Measurements from ENCODE around the gene MBNL2.

MBNL2 gene

GRCh38 chr13:97306106-97306505 is 84.0 kb downstream of the MBNL2 start:
- DNase-seq = no peak

DNA sequence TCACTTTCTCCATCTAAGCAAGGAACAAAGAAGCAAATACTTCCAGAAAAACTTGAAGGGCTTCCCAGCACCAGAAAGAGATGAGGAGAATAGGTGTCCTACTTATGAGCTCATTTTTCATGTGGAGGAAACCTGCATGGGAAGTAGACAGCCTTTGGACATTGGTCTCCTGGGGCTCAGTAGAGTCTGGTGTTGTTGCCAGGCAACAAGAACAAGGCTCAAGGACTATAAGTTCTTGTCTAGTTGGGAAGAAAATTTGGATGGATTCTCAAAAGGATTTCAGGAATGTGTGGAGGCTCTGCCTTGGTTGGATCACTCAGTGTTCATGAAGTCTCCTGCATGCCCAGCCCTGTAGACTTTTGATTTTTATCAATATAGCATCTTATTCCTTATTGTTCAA is 84.5 kb downstream of the MBNL2 start:
- DNase-seq = no peak

- DNase-seq = no peak
Observed at GRCh38 chr13:97307118-97307881, 85.2 kb downstream of the MBNL2 start.

DNA sequence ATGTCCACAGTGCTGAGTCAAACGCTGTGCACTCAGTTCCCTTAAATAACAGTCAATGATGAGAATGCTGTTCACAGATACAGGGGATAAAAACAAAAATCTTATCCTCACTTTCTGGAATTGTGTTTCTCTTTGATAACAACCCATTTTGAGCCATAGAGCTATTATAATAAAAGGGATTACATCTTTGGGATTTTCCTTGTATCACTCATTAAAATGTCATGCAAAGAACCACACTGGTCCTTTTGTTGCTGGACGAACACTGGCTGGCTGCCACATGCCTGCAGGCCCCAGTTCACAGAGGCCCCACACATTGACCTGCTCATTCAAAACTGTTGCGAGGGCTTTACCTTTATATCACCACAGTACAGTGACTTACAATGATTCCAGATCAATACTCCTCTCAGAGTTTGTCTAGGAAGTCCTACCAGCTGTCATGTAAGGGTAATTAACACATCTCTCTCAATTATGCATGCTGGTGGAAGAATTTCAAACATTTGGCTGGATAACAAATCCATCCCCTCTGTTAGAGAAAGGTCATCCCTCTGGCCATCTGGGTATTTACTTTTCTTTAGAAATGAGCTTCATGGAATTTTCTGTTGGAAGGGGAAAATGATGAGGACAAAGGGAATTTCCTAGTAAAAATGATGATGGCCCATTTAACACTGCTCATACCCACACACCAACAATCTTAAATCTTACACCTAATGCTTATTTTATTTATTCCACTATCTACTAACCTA is 85.9 kb downstream of the MBNL2 start:
- DNase-seq = no peak

DNA sequence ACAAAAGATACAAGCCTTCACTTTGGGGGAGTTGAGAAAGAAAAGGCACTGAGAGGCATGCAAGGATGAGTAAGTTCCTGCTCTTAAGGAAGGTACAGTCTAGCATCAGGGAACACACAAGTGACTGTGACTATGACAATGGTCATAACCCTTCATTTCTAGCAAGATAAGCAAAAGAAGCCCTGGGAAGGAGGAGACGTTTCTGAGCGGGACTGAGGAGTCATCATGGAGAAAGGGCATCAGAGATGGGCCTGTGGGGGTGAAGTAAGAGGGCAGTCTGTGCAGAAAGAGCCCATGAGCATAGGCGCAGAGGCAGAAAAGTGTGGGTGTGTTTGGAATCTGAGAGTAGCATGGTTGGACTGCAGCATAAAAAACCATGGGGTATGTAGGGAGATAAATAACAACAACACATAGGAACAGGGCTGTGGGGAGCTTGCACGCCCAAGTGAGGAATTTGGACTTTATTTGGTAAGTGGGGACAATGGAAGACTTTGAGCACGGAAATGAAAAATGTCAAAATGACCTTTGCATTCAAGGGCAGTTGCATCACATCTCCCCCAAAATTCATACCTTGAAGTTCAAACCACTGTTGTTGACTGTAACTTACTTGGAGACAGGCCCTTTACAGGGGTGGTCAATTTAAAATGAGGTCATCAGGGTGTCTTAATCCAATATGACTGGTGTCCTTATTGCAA is 86.7 kb downstream of the MBNL2 start:
- no peak for DNase-seq

- no peak for DNase-seq
Observed at GRCh38 chr13:97310809-97311436, 88.8 kb downstream of the MBNL2 start.

DNA sequence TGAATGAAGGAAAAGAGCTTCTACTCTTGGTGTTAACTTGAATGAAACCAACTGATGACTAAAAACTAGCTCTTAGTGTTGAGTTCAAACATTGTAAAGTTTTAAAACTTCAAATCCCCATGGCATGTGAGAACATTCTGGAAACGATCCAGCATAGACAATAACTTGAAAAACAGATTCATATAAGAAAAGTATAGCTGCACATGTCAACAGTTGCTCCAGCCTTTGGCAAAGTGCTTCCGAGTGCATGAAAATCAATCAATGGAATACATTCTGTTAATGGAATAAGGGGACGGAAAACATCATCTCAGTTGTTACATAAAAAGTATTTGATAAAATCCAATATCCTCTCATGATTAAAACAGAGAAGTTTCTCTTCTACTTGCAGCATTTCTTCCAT is 89.8 kb downstream of the MBNL2 start:
- DNase-seq = no peak

- DNase-seq = no peak
Observed at GRCh38 chr13:97313551-97314260, 91.6 kb downstream of the MBNL2 start.

DNA sequence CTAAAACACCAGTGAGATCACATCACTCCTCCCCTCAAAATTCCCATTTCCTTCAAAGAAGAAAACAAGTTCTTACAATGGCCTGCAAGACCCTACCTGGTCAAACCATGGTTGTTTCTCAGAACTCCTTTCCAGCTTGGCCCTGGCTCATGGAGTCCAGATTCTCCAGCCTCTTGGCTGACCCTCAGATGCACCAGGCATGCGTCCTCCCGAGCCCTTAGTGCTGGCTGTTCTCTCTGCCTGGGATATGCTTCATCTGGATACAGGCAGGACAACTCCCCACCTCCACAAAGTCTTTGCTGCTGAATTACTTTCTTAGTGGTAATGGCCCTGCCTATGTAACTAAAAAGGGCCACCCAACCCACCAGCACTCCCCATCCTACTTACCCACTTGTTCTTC is 94.3 kb downstream of the MBNL2 start:
- DNase-seq = no peak

GRCh38 chr13:97317933-97318332 is 95.8 kb downstream of the MBNL2 start:
- DNase-seq = no peak

DNA sequence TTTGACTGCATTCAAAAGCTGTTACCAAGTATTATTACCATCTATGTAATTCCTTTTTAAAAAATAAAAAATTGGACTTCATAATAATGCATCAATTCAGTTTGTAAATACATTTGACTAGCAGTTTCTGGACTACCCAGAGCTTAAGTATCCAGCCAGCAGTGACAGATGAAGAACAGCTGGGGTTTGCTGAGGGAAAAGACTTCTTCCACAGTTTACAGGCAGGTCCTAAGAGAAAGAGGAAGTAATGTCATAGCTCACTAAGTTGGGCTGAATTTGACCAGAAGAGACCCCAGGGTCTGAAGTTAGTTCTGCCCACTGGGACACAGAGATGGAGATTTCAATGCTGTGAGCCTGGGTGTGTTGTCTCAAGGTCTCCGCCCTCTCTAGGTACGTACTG is 96.4 kb downstream of the MBNL2 start:
- no peak for DNase-seq

DNA sequence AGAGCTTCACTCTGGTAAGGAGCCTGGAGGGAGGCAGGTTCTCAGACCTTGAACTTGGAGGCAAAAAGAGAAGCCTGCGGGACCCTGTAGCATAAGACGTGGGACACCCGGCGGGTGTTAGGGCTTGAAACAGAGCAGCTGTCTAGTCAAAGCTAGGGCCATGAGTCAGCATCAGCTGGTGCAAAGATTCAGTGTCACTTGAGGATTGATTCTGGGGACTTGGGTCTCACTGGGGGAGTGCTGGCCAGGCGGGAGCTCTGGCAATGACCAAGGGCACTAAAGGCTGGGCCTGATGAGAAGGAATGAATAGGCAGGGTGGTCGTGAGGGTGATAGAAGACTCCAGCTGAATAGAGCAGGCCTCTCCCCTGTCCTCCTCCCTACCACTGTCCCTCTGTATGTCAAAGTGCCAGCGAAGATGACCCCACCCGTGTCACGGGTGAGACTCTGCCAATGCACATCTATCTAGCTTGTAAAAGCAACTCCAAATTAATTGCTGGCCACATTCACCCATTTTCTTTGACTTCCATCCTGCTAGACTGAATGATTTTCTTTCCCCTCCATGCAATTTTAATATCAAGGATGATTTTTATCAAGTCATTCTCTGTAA is 97.1 kb downstream of the MBNL2 start:
- DNase-seq = no peak

DNA sequence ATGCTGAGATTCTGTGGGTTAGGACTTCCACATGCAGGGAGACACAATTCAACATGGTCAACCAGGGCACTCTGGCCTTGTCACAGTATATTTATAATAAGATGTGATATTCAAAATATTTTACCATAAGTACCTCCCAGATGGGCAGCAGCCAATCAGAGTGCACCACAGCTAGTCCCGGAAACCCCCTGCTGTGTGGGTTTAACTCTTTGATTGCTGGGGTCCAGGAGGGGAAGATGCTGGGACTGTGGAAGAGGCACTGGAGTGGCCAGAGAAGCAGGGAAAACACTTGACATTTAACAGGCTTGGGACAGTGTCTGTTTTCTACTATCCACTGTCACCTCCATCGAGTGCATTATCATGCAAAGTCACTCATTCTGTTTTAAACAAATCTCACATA is 99.0 kb downstream of the MBNL2 start:
- no peak for DNase-seq

DNA sequence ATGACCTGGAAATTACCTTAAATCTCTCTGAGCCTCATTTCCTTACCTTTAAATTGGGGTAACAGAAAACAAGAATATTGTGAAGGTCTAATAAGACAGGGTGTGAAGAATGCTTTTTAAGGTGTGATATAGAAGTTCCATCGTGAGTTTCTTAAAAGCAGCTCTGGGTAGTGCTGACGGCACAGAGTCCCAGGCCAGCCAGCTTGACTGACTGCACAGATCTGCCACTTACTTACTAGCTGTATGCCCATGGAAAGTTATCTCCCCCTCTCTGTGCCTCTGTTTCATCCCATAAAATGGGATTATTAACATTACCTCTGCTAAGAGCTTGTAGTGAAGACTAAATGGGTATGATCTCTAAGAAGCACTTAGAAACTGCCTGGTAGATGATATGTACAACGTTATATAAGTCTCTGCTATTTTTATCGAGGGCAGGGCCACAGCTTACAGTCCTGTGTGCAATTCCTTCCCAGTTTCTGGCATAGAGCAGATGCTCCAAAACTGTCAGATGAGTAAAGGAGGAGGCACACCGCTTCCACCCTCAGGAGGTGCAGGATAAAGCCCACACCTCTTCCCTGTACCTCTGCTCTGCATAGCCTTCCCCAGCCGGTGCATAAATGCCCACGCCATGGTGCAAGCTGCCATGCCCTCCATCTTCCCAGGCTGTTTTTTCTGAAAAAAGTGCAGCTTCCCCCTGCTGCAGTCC is 99.6 kb downstream of the MBNL2 start:
- no peak for DNase-seq

- DNase-seq = no peak
Observed at GRCh38 chr13:97322740-97323342, 100.7 kb downstream of the MBNL2 start.

DNA sequence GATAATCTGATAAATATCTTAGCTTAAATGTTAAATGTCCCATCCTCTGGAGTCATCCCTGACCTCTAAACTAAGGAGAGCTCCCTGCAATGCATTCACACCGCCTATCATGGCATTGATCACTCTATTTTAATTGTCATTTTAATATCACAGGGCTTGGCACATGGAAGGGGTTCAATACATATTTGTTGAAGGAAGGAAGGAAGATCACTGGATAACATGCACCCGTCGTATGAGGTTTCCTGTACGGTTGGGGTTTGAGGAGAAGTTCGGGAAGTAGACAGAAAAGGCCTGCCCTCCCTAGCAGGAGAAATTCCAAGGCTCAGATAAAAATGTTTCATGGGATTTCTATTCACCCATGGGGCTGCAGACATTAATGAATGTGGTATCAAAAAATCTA is 102.0 kb downstream of the MBNL2 start:
- no peak for DNase-seq

- DNase-seq = no peak
Observed at GRCh38 chr13:97325738-97326137, 103.6 kb downstream of the MBNL2 start.

DNA sequence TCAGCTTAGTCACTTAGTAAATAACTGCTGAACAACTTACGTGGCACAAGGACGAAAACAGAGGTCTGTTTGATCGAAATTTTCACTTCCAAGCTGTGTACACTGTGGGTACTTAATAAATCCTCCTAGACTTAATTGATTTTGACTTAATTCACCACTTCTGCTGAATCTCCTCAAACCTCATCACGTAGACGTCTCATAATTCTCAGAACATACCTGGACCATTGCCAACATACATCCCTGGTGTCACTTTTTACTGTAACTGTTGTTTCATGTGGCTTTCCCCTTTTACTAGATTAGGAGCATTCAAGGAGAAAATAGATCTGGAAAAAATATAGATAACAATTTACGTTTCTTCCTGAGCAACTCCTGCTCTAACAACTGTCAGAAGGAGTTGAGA is 105.0 kb downstream of the MBNL2 start:
- DNase-seq = no peak

- no peak for DNase-seq
Observed at GRCh38 chr13:97327506-97328221, 105.5 kb downstream of the MBNL2 start.

- no peak for DNase-seq
Observed at GRCh38 chr13:97328222-97328790, 106.2 kb downstream of the MBNL2 start.

All from stimulated activated CD4-positive, alpha-beta T cell treated with anti-CD3 and anti-CD28 coated beads, Interleukin-15, amount 100 ng/mL, for 24 hours (primary cell).